Esophagus squamous epithelium (tissue), 5 donors: Measurements from ENCODE around the gene FN1. TPM values are rescaled to one million over a fixed set of nuclear protein-coding genes. Genes with fewer than 3 reads are reported as not detected.

Experiments used
- DNase-seq: peaks from one replicate; lab custom pipeline; 2025; lab: John Stamatoyannopoulos, UW
- H3K27ac ChIP-seq, 4 donors: fragments of 200-600 bp; sonication (generic); one replicate each; pipeline ENCODE4 v1.5.1; 2016 to 2019; ENCODE audit warnings: mild to moderate bottlenecking in 1 of 4
- H3K27me3 ChIP-seq, 4 donors: fragments of 200-600 bp; sonication (generic); 1 replicate in 3 of 4; 2 replicates in 1 of 4; pipeline versions ENCODE4 v1.5.1 to v1.6.0; 2017 to 2021; ENCODE audit warnings: antibody characterized with exemption in 1 of 4
- H3K36me3 ChIP-seq, 3 donors: fragments of 200-600 bp; sonication (generic); one replicate each; pipeline ENCODE4 v1.5.1; 2016 to 2019
- H3K4me1 ChIP-seq, 3 donors: fragments of 200-600 bp; sonication (generic); one replicate each; pipeline ENCODE4 v1.5.1; 2017 to 2019
- H3K4me3 ChIP-seq, 4 donors: fragments of 200-600 bp; sonication (generic); 1 replicate in 3 of 4; 2 replicates in 1 of 4; pipeline ENCODE4 v1.5.1; 2016 to 2019; ENCODE audit warnings: mild to moderate bottlenecking in 2 of 4, moderate library complexity in 1 of 4
- H3K9me3 ChIP-seq, 3 donors: fragments of 200-600 bp; sonication (generic); one replicate each; pipeline ENCODE4 v1.5.1; 2016 to 2019
- CTCF ChIP-seq, 6 experiments: fragments of 450-650 bp in 4 of 6; fragments of 200-600 bp in 2 of 6; sonication (generic) in 2 of 6; IDR thresholded peaks; one replicate each; pipeline ENCODE4 v1.5.1; 2016 to 2019; ENCODE audit warnings: antibody characterized with exemption in 6 of 6, mild to moderate bottlenecking in 4 of 6, moderate library complexity in 4 of 6
- POLR2A ChIP-seq, 4 donors: fragments of 450-650 bp; IDR thresholded peaks; one replicate each; pipeline ENCODE4 v1.6.1; 2017; ENCODE audit warnings: antibody characterized with exemption in 4 of 4, mild to moderate bottlenecking in 4 of 4, moderate library complexity in 3 of 4
- WGBS, 2 donors: methylation state at CpG; one replicate each; pipeline ENCODE4 v1.1.5; 2018; 5-methylcytosine and 5-hydroxymethylcytosine counted together
- intact Hi-C: fragments of 100-400 bp; cut with DNase I; formaldehyde crosslinking; loops from one replicate; pipeline ENCODE4 v1.15.0; 2022
- total RNA-seq, 4 donors: library from RNA; depleted of rRNA; stranded (reverse); fragments of >200 nt; gene quantifications; one replicate each; pipeline ENCODE4 v1.1.0, GENCODE V29; 2016
- donor health status: DM: yes; HTN: yes; CAD: no.

The FN1 gene
- total RNA-seq, 4 donors from 2014 or later = 15.7 to 393 (median 112) TPM

DNA sequence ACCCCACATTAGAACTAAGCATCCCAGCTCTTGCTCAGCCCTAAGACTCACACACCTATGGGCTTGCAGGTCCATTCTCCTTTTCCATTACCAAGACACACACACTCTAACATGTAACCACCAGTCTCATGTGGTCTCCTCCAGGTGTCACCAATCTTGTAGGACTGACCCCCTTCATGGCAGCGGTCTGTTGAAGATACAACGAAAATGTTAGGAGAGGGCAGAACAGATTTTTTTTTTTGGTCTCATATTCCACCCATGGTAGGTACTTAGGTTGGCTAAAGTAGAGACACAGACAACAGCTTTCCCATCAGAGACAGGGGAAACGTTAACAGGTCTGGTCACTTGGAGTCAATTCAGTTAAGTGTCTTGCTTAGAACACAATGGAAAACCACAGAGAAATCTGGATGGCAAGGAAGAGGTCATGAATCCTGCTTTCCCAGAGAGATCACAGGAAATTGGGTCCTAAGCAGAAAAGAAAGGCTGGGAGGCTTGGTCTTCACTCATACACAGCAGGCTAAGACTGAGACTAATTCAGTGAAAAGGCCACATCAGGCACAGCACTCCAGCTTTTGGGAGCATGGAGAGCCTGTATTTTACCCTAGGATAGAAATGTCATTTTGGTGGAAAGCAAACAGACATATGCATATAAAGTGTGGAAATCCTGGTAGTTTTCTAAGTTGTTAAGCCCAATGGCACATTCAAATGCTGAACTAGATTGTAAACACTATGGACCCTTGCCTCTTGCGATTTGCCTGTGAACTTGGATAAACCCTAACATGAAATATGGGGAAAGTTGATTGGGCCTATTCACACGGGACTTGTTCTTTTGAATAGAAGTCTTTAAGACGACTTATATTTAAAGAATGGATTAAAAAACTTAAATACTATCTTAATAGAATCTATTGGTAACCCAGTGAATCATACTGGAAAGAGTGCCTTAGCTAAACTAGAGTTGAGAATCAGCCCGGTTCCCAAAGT is 3.8 kb downstream of the FN1 start:
- H3K27me3 ChIP-seq = peaks cover 0 to 38% (median 2%) of the 10 kb centered on the region in 4 donors
- WGBS, 2 donors = 63 to 74% methylated on average over 6 to 7 of the region's 7 CpGs
- peak overlapping the region in 3 of 4 donors; percentile 81 to 92 (median 84) for H3K27ac ChIP-seq

GRCh38 chr2:215431290-215431689 is 4.6 kb downstream of the FN1 start:
- H3K4me1 ChIP-seq = peaks cover 6 to 29% (median 7%) of the 10 kb centered on the region in 3 donors
- no peaks in the 10 kb centered on the region for H3K36me3 ChIP-seq
- peak overlapping the region in 1 of 4 donors; percentile 70 for H3K4me3 ChIP-seq
- H3K9me3 ChIP-seq = no peaks in the 10 kb centered on the region
- intact Hi-C loops = no loop called here
- no peak for DNase-seq
- H3K27me3 ChIP-seq = peaks cover 0 to 30% (median under 1%) of the 10 kb centered on the region in 4 donors
- H3K27ac ChIP-seq = peak overlapping the region in 3 of 4 donors; percentile 47 to 92 (median 84)
- WGBS, 2 donors = 38 to 61% methylated on average over 2 of the region's 2 CpGs
- TF ChIP-seq CTCF (IDR thresholded peaks at IDR 0.05) = no peak
- no peak for TF ChIP-seq POLR2A (IDR thresholded peaks at IDR 0.05)

More for the DNA sequence above, 3.8 kb downstream of the FN1 start:
- TF ChIP-seq CTCF (IDR thresholded peaks at IDR 0.05) (no peak), POLR2A (IDR thresholded peaks at IDR 0.05) (no peak)
- no peaks in the 10 kb centered on the region for H3K36me3 ChIP-seq
- DNase-seq = no peak
- peaks cover 7 to 37% (median 11%) of the 10 kb centered on the region in 3 donors for H3K4me1 ChIP-seq
- intact Hi-C loops = no loop called here
- H3K9me3 ChIP-seq = no peaks in the 10 kb centered on the region
- H3K4me3 ChIP-seq = peak overlapping the region in 2 of 4 donors; percentile 62 to 70

- intact Hi-C loops = no loop called here
- TF ChIP-seq CTCF (IDR thresholded peaks at IDR 0.05) = no peak
- TF ChIP-seq POLR2A (IDR thresholded peaks at IDR 0.05) = no peak
- DNase-seq = no peak
- no peak overlapping the region for H3K4me3 ChIP-seq
- H3K9me3 ChIP-seq = no peaks in the 10 kb centered on the region
- H3K27ac ChIP-seq = peak overlapping the region in 3 of 4 donors; percentile 47 to 92 (median 52)
- H3K27me3 ChIP-seq = peaks cover 0 to 24% (median 0%) of the 10 kb centered on the region in 4 donors
- H3K36me3 ChIP-seq = no peaks in the 10 kb centered on the region
- 50 to 60% methylated on average over 6 of the region's 6 CpGs for WGBS, 2 donors
- H3K4me1 ChIP-seq = peaks cover 4 to 23% (median 5%) of the 10 kb centered on the region in 3 donors
These were observed 5.2 kb downstream of the FN1 start for GRCh38 chr2:215430528-215431187.

- Histone ChIP-seq H3K27ac (peak overlapping the region in 1 of 4 donors; percentile 92), H3K9me3 (no peaks in the 10 kb centered on the region), H3K36me3 (peaks cover 0 to 2% (median 0%) of the 10 kb centered on the region in 3 donors), H3K27me3 (peaks cover 0 to 11% (median 0%) of the 10 kb centered on the region in 4 donors), H3K4me3 (no peak overlapping the region), H3K4me1 (peaks cover 0 to 14% (median 0%) of the 10 kb centered on the region in 3 donors)
- no peak for DNase-seq
- WGBS, 2 donors = 81 to 91% methylated on average over 1 of the region's 1 CpG
- no peak for TF ChIP-seq POLR2A (IDR thresholded peaks at IDR 0.05)
- no peak for TF ChIP-seq CTCF (IDR thresholded peaks at IDR 0.05)
- intact Hi-C loops = loop anchor here (10.0 kb wide), 1 partner anchor 595 kb away; no protein-coding TSS in a partner anchor
These were observed 6.4 kb downstream of the FN1 start for GRCh38 chr2:215429424-215429823.
